Measurements from ENCODE around the gene TXLNA. TPM values are rescaled to one million over a fixed set of nuclear protein-coding genes. Genes with fewer than 3 reads are reported as not detected.

Gene TXLNA
- total RNA-seq, 1 donor from 2014 or later = 54.1 TPM

DNA sequence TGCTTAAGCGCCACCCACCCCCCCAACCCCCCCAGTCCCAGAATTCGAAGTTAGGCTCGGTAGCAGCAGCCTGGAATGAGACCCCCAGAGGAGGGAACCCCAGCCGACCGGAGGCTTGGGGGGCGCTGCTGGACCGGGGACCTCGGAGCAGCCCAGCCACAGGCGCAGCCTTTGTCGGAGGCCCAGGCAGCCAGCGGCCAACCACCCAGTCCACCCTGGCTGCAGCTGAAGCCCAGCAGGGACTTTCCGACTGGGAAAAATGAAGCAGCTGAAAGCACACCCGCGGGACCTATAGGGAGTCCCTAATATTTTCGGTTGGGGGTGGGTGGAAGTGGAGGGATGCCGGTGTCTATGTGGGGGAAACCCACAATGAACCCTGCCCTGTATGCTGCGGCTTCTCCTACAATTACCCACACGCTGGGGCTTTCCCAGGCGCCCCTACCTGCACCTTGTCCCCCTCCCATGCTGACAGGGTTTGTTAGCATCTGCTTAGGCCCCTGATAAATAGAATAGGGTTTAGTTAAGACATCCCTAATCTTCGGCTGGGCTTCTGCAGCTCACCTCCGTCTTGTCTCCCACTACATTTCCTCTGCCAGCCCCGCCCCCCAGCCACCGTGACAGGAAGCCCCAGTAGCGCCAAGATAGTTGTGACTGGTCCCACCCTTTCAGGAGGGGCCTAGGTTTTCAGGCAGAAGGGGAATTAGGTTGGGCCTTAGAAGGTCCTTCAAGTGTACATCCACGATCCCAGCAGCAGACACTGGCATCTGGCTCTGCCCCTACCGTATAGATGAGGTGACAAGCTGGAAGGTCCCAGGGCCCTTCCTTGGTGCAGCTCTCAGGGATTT, 21.8 kb downstream of the TXLNA start:
- peaks cover 54% of the 10 kb centered on the region for H3K4me1 Mint-ChIP-seq
- TF ChIP-seq, protein P1, sequence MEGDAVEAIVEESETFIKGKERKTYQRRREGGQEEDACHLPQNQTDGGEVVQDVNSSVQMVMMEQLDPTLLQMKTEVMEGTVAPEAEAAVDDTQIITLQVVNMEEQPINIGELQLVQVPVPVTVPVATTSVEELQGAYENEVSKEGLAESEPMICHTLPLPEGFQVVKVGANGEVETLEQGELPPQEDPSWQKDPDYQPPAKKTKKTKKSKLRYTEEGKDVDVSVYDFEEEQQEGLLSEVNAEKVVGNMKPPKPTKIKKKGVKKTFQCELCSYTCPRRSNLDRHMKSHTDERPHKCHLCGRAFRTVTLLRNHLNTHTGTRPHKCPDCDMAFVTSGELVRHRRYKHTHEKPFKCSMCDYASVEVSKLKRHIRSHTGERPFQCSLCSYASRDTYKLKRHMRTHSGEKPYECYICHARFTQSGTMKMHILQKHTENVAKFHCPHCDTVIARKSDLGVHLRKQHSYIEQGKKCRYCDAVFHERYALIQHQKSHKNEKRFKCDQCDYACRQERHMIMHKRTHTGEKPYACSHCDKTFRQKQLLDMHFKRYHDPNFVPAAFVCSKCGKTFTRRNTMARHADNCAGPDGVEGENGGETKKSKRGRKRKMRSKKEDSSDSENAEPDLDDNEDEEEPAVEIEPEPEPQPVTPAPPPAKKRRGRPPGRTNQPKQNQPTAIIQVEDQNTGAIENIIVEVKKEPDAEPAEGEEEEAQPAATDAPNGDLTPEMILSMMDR (IDR thresholded peaks at IDR 0.05) = no peak

DNA sequence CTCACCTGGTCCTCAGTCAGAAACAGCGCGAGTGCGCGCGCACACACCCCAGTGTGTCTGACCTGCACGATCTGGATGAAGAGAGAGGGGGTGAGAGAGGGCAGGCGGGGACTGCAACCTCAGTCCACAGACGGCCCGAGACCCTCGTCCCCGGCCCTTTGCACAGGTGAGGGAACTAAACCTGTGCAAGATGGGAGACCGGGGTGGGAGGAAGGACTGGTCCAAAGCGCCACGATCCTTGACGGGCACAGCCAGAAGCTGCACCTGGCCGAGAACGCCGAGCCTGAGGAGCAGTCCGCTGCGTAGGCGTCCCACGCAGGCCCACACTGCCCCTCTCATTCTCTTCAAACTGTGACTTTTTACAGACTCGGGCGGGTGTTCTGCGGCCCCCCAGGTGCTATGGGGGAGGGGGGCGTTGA, 25.5 kb downstream of the TXLNA start:
- H3K27ac Mint-ChIP-seq = peak overlapping the region; percentile 24
- H3K9me3 Mint-ChIP-seq = no peaks in the 10 kb centered on the region
- TF ChIP-seq, protein P1 (IDR thresholded peaks at IDR 0.05) = no peak
- ChIA-PET CTCF (interaction anchor here (1.0 to 1.2 kb wide), 2 partner anchors 11 to 111 kb away, joined by 3 read pairs; no protein-coding TSS in a partner anchor), POLR2A (interaction anchor here (0.5 to 2.0 kb wide), 9 partner anchors 10 to 189 kb away, joined by 3 to 8 read pairs (median 5); partner anchors contain the start of genes BSDC1 and MARCKSL1)
- H3K4me1 Mint-ChIP-seq = peaks cover 80% of the 10 kb centered on the region
- H3K27me3 Mint-ChIP-seq = no peaks in the 10 kb centered on the region
- DNase-seq = no peak
- ATAC-seq (ENCODE audit: low read depth) = no peak
- peak overlapping the region; percentile 85 for H3K4me3 Mint-ChIP-seq
- intact Hi-C loops (cut with micrococcal nuclease) = loop anchor here (1.0 to 5.0 kb wide), 2 partner anchors 10 to 87 kb away; partner anchors contain the start of gene HDAC1
- H3K36me3 Mint-ChIP-seq (ENCODE audit: low read depth) = peaks cover 31% of the 10 kb centered on the region

More for the DNA sequence above, 21.8 kb downstream of the TXLNA start:
- peak; percentile 63 for DNase-seq
- POLR2A ChIA-PET = interaction anchor here (0.5 to 3.1 kb wide), 28 partner anchors 9 to 556 kb away, joined by 3 to 37 read pairs (median 6); partner anchors contain the start of genes BSDC1, EIF3I, HDAC1 and KPNA6
- Mint-ChIP-seq H3K27ac (peak overlapping the region; percentile 87), H3K27me3 (no peaks in the 10 kb centered on the region), H3K36me3 (ENCODE audit: low read depth) (peaks cover 48% of the 10 kb centered on the region), H3K4me3 (peak overlapping the region; percentile 87), H3K9me3 (no peaks in the 10 kb centered on the region)
- CTCF ChIA-PET = interaction anchor here (0.8 to 3.1 kb wide), 8 partner anchors 14 to 215 kb away, joined by 3 to 23 read pairs (median 4); no protein-coding TSS in a partner anchor
- peak; percentile 65 for ATAC-seq (ENCODE audit: low read depth)
- intact Hi-C loops (cut with micrococcal nuclease) = loop anchor here (1.0 to 5.0 kb wide), 7 partner anchors 50 to 412 kb away; partner anchors contain the start of genes HDAC1, KPNA6, LCK and MARCKSL1

DNA sequence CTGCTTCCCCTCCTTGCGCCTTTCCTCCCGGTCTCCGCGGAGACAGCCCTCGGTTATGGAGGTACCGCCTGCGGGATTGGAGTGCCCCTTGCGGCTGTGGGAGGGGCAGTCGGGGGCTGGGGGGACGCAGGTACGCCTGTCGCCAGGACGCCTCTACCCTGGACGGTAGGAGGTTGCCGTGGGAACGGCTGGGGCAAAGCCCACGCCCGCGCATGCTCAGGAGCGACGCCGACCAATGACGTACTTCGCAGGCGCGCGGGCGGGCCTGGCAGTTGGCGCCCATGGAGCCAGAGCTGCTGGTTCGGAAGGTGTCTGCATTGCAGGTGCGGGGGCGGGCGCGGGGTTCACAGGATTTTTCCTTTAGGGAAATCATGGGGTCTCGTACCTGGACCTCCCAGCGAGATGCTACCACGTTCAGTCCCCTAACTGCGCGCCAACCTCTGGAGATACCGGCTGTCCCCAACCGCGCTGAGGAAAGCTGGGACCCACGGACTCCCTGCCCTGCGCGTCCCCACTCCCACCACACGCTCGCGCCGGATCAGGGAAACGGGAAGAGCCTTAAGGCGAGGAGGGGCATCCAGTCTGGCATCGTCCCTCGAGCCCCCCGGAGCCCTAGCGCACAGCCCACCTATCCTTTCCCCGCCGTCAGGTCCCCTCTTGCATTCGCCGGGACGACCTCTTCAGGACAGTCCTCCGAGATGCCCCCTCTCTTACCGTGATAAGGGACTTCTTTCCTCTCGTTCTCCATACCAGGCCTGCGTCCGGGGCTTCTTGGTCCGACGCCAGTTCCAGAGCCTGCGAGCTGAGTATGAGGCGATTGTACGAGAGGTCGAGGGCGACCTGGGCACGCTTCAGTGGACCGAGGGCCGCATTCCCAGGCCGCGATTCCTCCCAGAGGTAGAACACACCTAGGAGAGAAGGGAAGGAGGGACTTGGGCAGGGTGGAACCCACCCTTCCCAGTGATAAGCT, 26.2 kb downstream of the TXLNA start, which contains the start of gene IQCC:
TSS of gene IQCC (plus strand) at position 271 of the 970 bp plus-strand sequence. CDS start at position 282, 11 bp downstream.
- Mint-ChIP-seq H3K36me3 (ENCODE audit: low read depth) (peaks cover 25% of the 10 kb centered on the region), H3K9me3 (no peaks in the 10 kb centered on the region), H3K27me3 (no peaks in the 10 kb centered on the region), H3K27ac (peak within 1 kb of the TSS; percentile 41), H3K4me3 (peak within 1 kb of the TSS; percentile 85), H3K4me1 (peaks cover 74% of the 10 kb centered on the region)
- ChIA-PET POLR2A (interaction anchor here (0.5 to 2.0 kb wide), 15 partner anchors 10 to 445 kb away, joined by 3 to 10 read pairs (median 4); partner anchors contain the start of genes BSDC1, HDAC1, MARCKSL1 and RBBP4), CTCF (interaction anchor here (1.2 to 2.7 kb wide), 2 partner anchors 10 to 111 kb away, joined by 3 to 15 read pairs; no protein-coding TSS in a partner anchor)
- peak; percentile 76 for DNase-seq
- TF ChIP-seq, protein P1 (IDR thresholded peaks at IDR 0.05) = no peak
- intact Hi-C loops (cut with micrococcal nuclease) = loop anchor here (1.0 kb wide), 1 partner anchor 10 kb away; no protein-coding TSS in a partner anchor
- ATAC-seq (ENCODE audit: low read depth) = peak; percentile 45

DNA sequence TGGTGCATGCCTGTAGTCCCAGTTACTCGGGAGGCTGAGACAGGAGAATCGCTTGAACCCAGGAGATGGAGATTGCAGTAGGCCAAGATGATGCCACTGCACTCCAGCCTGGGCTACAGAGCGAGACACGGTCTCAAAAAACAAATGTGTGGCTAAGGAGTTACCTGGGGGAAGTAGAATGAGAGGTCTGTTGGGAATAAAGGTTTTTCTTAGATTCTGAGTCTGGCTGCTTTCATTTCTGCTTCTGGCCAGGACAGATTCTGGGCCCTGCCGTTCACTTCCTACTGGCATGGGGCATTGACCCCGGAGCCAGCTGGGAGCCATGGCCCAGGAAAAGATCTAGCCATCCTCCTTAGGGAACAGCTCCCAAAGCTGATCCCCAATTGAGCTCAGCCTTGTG, 29.0 kb downstream of the TXLNA start:
- no peaks in the 10 kb centered on the region for H3K9me3 Mint-ChIP-seq
- TF ChIP-seq, protein P1 (IDR thresholded peaks at IDR 0.05) = no peak
- ChIA-PET POLR2A (interaction anchor here (0.7 to 4.6 kb wide), 3 partner anchors 13 to 135 kb away, joined by 5 to 18 read pairs (median 8); partner anchors contain the start of genes EIF3I, KPNA6, TMEM234 and TMEM39B), CTCF (interaction anchor here (0.7 to 2.7 kb wide), 2 partner anchors 8 to 12 kb away, joined by 4 to 15 read pairs; no protein-coding TSS in a partner anchor)
- no peaks in the 10 kb centered on the region for H3K27me3 Mint-ChIP-seq
- DNase-seq (no peak), ATAC-seq (ENCODE audit: low read depth) (peak; percentile 59)
- intact Hi-C loops (cut with micrococcal nuclease) = loop anchor here (1.0 kb wide), 1 partner anchor 14 kb away; the partner anchor contains the start of genes EIF3I and TMEM234
- H3K4me1 Mint-ChIP-seq = peaks cover 59% of the 10 kb centered on the region
- H3K36me3 Mint-ChIP-seq (ENCODE audit: low read depth) = peaks cover 15% of the 10 kb centered on the region
- peak overlapping the region; percentile 24 for H3K27ac Mint-ChIP-seq
- peak overlapping the region; percentile 35 for H3K4me3 Mint-ChIP-seq
